Measurements from ENCODE around the gene EEF1AKMT2.
"Not testable (repeated sequence)": the region's sequence is repeated elsewhere in the genome, so short reads cannot be mapped to it uniquely, and the experiment has no call there.

Gene EEF1AKMT2

GRCh38 chr10:124820121-124820520 is 28.4 kb upstream of the EEF1AKMT2 start:
- H3K4me1 ChIP-seq (ENCODE audit: control insufficient read depth in 1 of 2, insufficient read depth in 2 of 2, low read length in 2 of 2) = no peaks in the 10 kb centered on the region
- H3K36me3 ChIP-seq (ENCODE audit: control insufficient read depth in 1 of 2, insufficient read depth in 2 of 2, low read length in 2 of 2) = peaks cover 12 to 29% of the 10 kb centered on the region in 2 donors
- H3K4me3 ChIP-seq (ENCODE audit: low read depth in 1 of 2, low read length in 2 of 2) = no peak overlapping the region
- H3K9me3 ChIP-seq (ENCODE audit: control insufficient read depth in 1 of 2, low read length in 2 of 2) = no peaks in the 10 kb centered on the region
- H3K27me3 ChIP-seq (ENCODE audit: low read depth, low read length) = no peaks in the 10 kb centered on the region
- H3K27ac ChIP-seq (ENCODE audit: low read length) = no peak overlapping the region

GRCh38 chr10:124802313-124802675 is 10.6 kb upstream of the EEF1AKMT2 start:
- H3K27me3 ChIP-seq (ENCODE audit: low read depth, low read length) = no peaks in the 10 kb centered on the region
- H3K27ac ChIP-seq (ENCODE audit: low read length) = peak overlapping the region; percentile 84

GRCh38 chr10:124799211-124799610 is 7.5 kb upstream of the EEF1AKMT2 start:
- H3K4me3 ChIP-seq (ENCODE audit: low read depth in 1 of 2, low read length in 2 of 2) = no peak overlapping the region
- H3K27ac ChIP-seq (ENCODE audit: low read length) = no peak overlapping the region
- H3K36me3 ChIP-seq (ENCODE audit: control insufficient read depth in 1 of 2, insufficient read depth in 2 of 2, low read length in 2 of 2) = no peaks in the 10 kb centered on the region
- H3K9me3 ChIP-seq (ENCODE audit: control insufficient read depth in 1 of 2, low read length in 2 of 2) = no peaks in the 10 kb centered on the region
- H3K4me1 ChIP-seq (ENCODE audit: control insufficient read depth in 1 of 2, insufficient read depth in 2 of 2, low read length in 2 of 2) = peaks cover 10 to 20% of the 10 kb centered on the region in 2 donors
- no peaks in the 10 kb centered on the region for H3K27me3 ChIP-seq (ENCODE audit: low read depth, low read length)

More at GRCh38 chr10:124802313-124802675, 10.6 kb upstream of the EEF1AKMT2 start:
- peaks cover 10 to 20% of the 10 kb centered on the region in 2 donors for H3K4me1 ChIP-seq (ENCODE audit: control insufficient read depth in 1 of 2, insufficient read depth in 2 of 2, low read length in 2 of 2)
- H3K9me3 ChIP-seq (ENCODE audit: control insufficient read depth in 1 of 2, low read length in 2 of 2) = no peaks in the 10 kb centered on the region
- peak overlapping the region; percentile 84 to 100 for H3K4me3 ChIP-seq (ENCODE audit: low read depth in 1 of 2, low read length in 2 of 2)
- H3K36me3 ChIP-seq (ENCODE audit: control insufficient read depth in 1 of 2, insufficient read depth in 2 of 2, low read length in 2 of 2) = no peaks in the 10 kb centered on the region

- Histone ChIP-seq H3K36me3 (ENCODE audit: control insufficient read depth in 1 of 2, insufficient read depth in 2 of 2, low read length in 2 of 2) (no peaks in the 10 kb centered on the region), H3K4me3 (ENCODE audit: low read depth in 1 of 2, low read length in 2 of 2) (no peak overlapping the region), H3K27me3 (ENCODE audit: low read depth, low read length) (no peaks in the 10 kb centered on the region), H3K9me3 (ENCODE audit: control insufficient read depth in 1 of 2, low read length in 2 of 2) (no peaks in the 10 kb centered on the region), H3K4me1 (ENCODE audit: control insufficient read depth in 1 of 2, insufficient read depth in 2 of 2, low read length in 2 of 2) (peaks cover 10 to 18% of the 10 kb centered on the region in 2 donors), H3K27ac (ENCODE audit: low read length) (no peak overlapping the region)
Measured at GRCh38 chr10:124798781-124799180, 7.1 kb upstream of the EEF1AKMT2 start.

GRCh38 chr10:124798364-124798763 is 6.7 kb upstream of the EEF1AKMT2 start:
- H3K4me3 ChIP-seq (ENCODE audit: low read depth in 1 of 2, low read length in 2 of 2) = no peak overlapping the region
- H3K9me3 ChIP-seq (ENCODE audit: control insufficient read depth in 1 of 2, low read length in 2 of 2) = no peaks in the 10 kb centered on the region
- H3K4me1 ChIP-seq (ENCODE audit: control insufficient read depth in 1 of 2, insufficient read depth in 2 of 2, low read length in 2 of 2) = peaks cover 10 to 14% of the 10 kb centered on the region in 2 donors
- no peaks in the 10 kb centered on the region for H3K27me3 ChIP-seq (ENCODE audit: low read depth, low read length)
- H3K36me3 ChIP-seq (ENCODE audit: control insufficient read depth in 1 of 2, insufficient read depth in 2 of 2, low read length in 2 of 2) = no peaks in the 10 kb centered on the region
- H3K27ac ChIP-seq (ENCODE audit: low read length) = no peak overlapping the region

GRCh38 chr10:124792998-124793352 is 1.3 kb upstream of the EEF1AKMT2 start:
- Histone ChIP-seq H3K9me3 (ENCODE audit: control insufficient read depth in 1 of 2, low read length in 2 of 2) (no peaks in the 10 kb centered on the region), H3K4me3 (ENCODE audit: low read depth in 1 of 2, low read length in 2 of 2) (peak overlapping the region in 1 of 2 donors; percentile 92), H3K27ac (ENCODE audit: low read length) (no peak overlapping the region), H3K36me3 (ENCODE audit: control insufficient read depth in 1 of 2, insufficient read depth in 2 of 2, low read length in 2 of 2) (no peaks in the 10 kb centered on the region), H3K27me3 (ENCODE audit: low read depth, low read length) (no peaks in the 10 kb centered on the region), H3K4me1 (ENCODE audit: control insufficient read depth in 1 of 2, insufficient read depth in 2 of 2, low read length in 2 of 2) (peaks cover 3 to 10% of the 10 kb centered on the region in 2 donors)

- H3K27ac ChIP-seq (ENCODE audit: low read length); H3K27me3 ChIP-seq (ENCODE audit: low read depth, low read length); H3K9me3 ChIP-seq (ENCODE audit: control insufficient read depth in 1 of 2, low read length in 2 of 2); H3K4me1 ChIP-seq (ENCODE audit: control insufficient read depth in 1 of 2, insufficient read depth in 2 of 2, low read length in 2 of 2); H3K4me3 ChIP-seq (ENCODE audit: low read depth in 1 of 2, low read length in 2 of 2): not testable (repeated sequence)
- peaks cover 0 to 32% of the 10 kb centered on the region in 2 donors for H3K36me3 ChIP-seq (ENCODE audit: control insufficient read depth in 1 of 2, insufficient read depth in 2 of 2, low read length in 2 of 2)
Measured at GRCh38 chr10:124782900-124783299, 8.8 kb downstream of the EEF1AKMT2 start.

GRCh38 chr10:124768791-124769190 is 22.9 kb downstream of the EEF1AKMT2 start:
- Histone ChIP-seq H3K4me3 (ENCODE audit: low read depth in 1 of 2, low read length in 2 of 2) (no peak overlapping the region), H3K27me3 (ENCODE audit: low read depth, low read length) (no peaks in the 10 kb centered on the region), H3K4me1 (ENCODE audit: control insufficient read depth in 1 of 2, insufficient read depth in 2 of 2, low read length in 2 of 2) (no peaks in the 10 kb centered on the region), H3K36me3 (ENCODE audit: control insufficient read depth in 1 of 2, insufficient read depth in 2 of 2, low read length in 2 of 2) (peaks cover 22 to 35% of the 10 kb centered on the region in 2 donors), H3K9me3 (ENCODE audit: control insufficient read depth in 1 of 2, low read length in 2 of 2) (no peaks in the 10 kb centered on the region), H3K27ac (ENCODE audit: low read length) (no peak overlapping the region)

GRCh38 chr10:124765256-124765655 is 26.4 kb downstream of the EEF1AKMT2 start:
- Histone ChIP-seq H3K9me3 (ENCODE audit: control insufficient read depth in 1 of 2, low read length in 2 of 2) (no peaks in the 10 kb centered on the region), H3K4me3 (ENCODE audit: low read depth in 1 of 2, low read length in 2 of 2) (no peak overlapping the region), H3K27me3 (ENCODE audit: low read depth, low read length) (no peaks in the 10 kb centered on the region), H3K36me3 (ENCODE audit: control insufficient read depth in 1 of 2, insufficient read depth in 2 of 2, low read length in 2 of 2) (peaks cover 25 to 32% of the 10 kb centered on the region in 2 donors), H3K27ac (ENCODE audit: low read length) (no peak overlapping the region), H3K4me1 (ENCODE audit: control insufficient read depth in 1 of 2, insufficient read depth in 2 of 2, low read length in 2 of 2) (no peaks in the 10 kb centered on the region)

- Histone ChIP-seq H3K4me1 (ENCODE audit: control insufficient read depth in 1 of 2, insufficient read depth in 2 of 2, low read length in 2 of 2) (no peaks in the 10 kb centered on the region), H3K9me3 (ENCODE audit: control insufficient read depth in 1 of 2, low read length in 2 of 2) (no peaks in the 10 kb centered on the region), H3K27me3 (ENCODE audit: low read depth, low read length) (no peaks in the 10 kb centered on the region), H3K36me3 (ENCODE audit: control insufficient read depth in 1 of 2, insufficient read depth in 2 of 2, low read length in 2 of 2) (peaks cover 30 to 32% of the 10 kb centered on the region in 2 donors), H3K4me3 (ENCODE audit: low read depth in 1 of 2, low read length in 2 of 2) (no peak overlapping the region), H3K27ac (ENCODE audit: low read length) (no peak overlapping the region)
Measured at GRCh38 chr10:124763267-124763666, 28.4 kb downstream of the EEF1AKMT2 start.

GRCh38 chr10:124762281-124762680 is 29.4 kb downstream of the EEF1AKMT2 start:
- H3K36me3 ChIP-seq (ENCODE audit: control insufficient read depth in 1 of 2, insufficient read depth in 2 of 2, low read length in 2 of 2) = peaks cover 30 to 32% of the 10 kb centered on the region in 2 donors
- no peaks in the 10 kb centered on the region for H3K9me3 ChIP-seq (ENCODE audit: control insufficient read depth in 1 of 2, low read length in 2 of 2)
- no peak overlapping the region for H3K4me3 ChIP-seq (ENCODE audit: low read depth in 1 of 2, low read length in 2 of 2)
- no peaks in the 10 kb centered on the region for H3K27me3 ChIP-seq (ENCODE audit: low read depth, low read length)
- H3K4me1 ChIP-seq (ENCODE audit: control insufficient read depth in 1 of 2, insufficient read depth in 2 of 2, low read length in 2 of 2) = no peaks in the 10 kb centered on the region
- H3K27ac ChIP-seq (ENCODE audit: low read length) = no peak overlapping the region

GRCh38 chr10:124756156-124756903 is 35.4 kb downstream of the EEF1AKMT2 start:
- H3K36me3 ChIP-seq (ENCODE audit: control insufficient read depth in 1 of 2, insufficient read depth in 2 of 2, low read length in 2 of 2) = peaks cover 17 to 19% of the 10 kb centered on the region in 2 donors
- no peaks in the 10 kb centered on the region for H3K9me3 ChIP-seq (ENCODE audit: control insufficient read depth in 1 of 2, low read length in 2 of 2)
- no peak overlapping the region for H3K27ac ChIP-seq (ENCODE audit: low read length)
- no peak overlapping the region for H3K4me3 ChIP-seq (ENCODE audit: low read depth in 1 of 2, low read length in 2 of 2)
- no peaks in the 10 kb centered on the region for H3K27me3 ChIP-seq (ENCODE audit: low read depth, low read length)
- peaks cover 0 to 14% of the 10 kb centered on the region in 2 donors for H3K4me1 ChIP-seq (ENCODE audit: control insufficient read depth in 1 of 2, insufficient read depth in 2 of 2, low read length in 2 of 2)

All from muscle layer of duodenum (tissue), 2 donors.